NCI-H1436 treated with DMSO at 0.1 percent for 48 hours (cell line): ENCODE results near the gene C11orf98.
"Not testable (repeated sequence)": the region's sequence is repeated elsewhere in the genome, so short reads cannot be mapped to it uniquely, and the experiment has no call there.

ENCODE experiments used
- DNase-seq: peaks from one replicate; lab custom pipeline; 2025; lab: John Stamatoyannopoulos, UW

The C11orf98 gene

GRCh38 chr11:62665075-62665598 is at the start of gene C11orf98, which contains the start of gene CSKMT:
TSS of gene C11orf98 (minus strand) at chr11:62665210. CDS start at chr11:62665169, 41 bp downstream.
TSS of gene CSKMT (plus strand) at chr11:62665312. CDS start at chr11:62665880, 568 bp downstream.
- peak; percentile 57 for DNase-seq

GRCh38 chr11:62713343-62713742 is 48.3 kb upstream of the C11orf98 start:
- DNase-seq: no peak

DNA sequence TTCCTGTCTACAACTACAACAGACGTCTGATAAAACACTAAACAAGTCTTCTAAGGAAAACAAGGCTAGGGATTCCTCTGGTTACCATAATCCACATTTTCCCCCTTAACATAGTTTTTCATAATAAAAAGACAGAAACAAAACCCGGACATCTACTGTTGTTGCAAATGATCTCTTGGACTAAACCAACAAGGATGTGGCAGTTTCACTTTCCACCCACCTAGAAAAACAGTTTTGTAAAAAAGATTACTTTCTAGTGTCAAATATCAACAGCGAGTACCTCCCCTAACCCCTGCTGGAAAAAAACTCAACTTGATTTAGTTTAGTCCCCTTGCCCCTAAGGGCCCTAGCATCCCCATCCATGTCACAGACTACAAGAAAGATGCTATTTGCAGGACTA is 47.9 kb upstream of the C11orf98 start:
- DNase-seq: no peak

- DNase-seq: no peak
Observed at GRCh38 chr11:62712276-62712812, 47.3 kb upstream of the C11orf98 start.

DNA sequence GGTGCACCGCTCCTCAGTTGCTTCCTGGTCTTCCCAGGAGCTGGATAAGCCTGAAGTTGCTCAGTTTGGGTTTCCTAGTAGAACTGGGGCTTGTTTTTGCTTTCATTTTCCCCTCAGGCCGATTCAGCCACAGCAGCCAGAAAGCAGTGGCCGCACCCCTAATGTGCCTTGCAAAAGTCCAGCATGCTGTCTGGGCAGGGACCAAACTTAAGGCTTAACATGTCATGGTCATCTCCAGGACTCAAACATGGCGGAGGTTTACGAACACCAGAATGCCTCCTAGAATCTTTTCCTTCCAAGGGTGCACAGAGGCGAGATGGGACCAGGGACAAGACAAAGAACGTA is 45.0 kb upstream of the C11orf98 start:
- no peak for DNase-seq

- DNase-seq: peak; percentile 95
Observed at GRCh38 chr11:62709247-62710000, 44.4 kb upstream of the C11orf98 start.

DNA sequence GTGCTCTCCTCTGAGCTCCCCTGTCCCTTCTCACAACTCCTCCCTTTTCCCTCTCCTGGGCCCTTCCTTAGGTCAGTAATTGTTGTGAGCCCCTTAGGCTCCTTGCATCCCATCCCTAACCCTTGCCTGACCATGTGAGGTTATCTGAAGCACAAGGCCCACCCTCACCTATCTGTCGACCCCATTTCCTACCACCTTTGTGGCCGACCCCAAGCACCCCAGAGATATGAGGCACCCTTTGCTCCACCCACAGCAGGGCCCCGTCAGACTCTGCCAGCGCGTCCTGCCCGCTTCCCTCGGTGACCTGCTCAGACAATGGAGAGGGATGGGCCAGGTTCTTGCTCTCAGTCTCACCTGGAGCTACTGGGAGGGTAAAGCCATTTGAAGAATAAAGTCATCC is 43.8 kb upstream of the C11orf98 start:
- no peak for DNase-seq

DNA sequence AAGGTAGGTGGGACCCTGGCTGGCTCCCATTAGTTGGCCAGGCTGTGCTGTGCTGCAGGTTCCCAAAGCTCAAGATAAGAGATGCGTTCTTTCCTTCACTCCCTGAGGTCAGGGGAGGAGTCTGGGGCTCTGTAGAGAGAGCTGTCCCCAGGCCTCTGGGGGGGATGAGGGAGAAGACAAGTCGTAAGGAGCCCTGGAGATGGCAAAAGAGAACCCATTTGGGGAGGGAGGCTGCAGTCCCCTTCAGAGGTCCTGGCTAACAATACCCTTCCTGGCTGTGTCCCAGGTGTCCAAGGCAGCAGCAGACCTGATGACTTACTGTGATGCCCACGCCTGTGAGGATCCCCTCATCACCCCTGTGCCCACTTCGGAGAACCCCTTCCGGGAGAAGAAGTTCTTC is 43.4 kb upstream of the C11orf98 start:
- DNase-seq: no peak

DNA sequence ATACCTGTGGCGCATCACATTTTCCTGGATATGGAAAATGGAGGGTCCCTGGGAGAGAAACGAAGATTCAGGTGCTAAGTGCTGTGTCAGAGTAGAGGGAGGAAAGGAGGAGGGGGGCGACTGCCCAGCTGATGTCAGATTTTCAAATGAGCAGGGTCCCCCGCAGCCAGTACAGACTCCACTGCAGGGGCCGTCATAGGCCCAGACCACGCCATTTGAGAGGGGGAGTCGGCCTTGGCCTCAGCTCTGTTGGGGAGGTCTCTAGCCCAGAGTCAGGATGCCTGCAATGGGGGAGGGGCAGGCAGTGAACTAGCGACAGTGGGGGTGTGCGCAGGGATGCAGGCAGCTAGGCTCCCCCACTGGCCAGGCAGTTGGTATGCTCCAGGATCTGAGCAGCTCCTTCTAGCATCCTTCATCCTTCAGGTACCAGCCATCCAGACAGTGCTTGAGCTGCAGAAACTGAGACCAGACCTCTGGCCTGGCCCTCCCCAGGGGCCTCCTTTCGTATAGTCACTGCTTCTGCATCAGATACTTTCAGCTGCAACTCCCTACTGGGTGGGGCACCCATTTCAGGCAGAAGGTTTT is 42.4 kb upstream of the C11orf98 start, which contains the start of the genes BSCL2 and GNG3:
TSS of gene BSCL2 (minus strand) at position 148 of the 585 bp plus-strand sequence. CDS start 229 bp downstream, outside the sequence.
TSS of gene GNG3 (plus strand) at position 400 of the 585 bp plus-strand sequence. CDS start 620 bp downstream, outside the sequence.
- DNase-seq: no peak

- DNase-seq: no peak
Observed at GRCh38 chr11:62706850-62707247, 41.8 kb upstream of the C11orf98 start.

- DNase-seq: peak; percentile 76
Observed at GRCh38 chr11:62705880-62706849, 41.2 kb upstream of the C11orf98 start.

- no peak for DNase-seq
Observed at GRCh38 chr11:62705413-62705812, 40.4 kb upstream of the C11orf98 start.

DNA sequence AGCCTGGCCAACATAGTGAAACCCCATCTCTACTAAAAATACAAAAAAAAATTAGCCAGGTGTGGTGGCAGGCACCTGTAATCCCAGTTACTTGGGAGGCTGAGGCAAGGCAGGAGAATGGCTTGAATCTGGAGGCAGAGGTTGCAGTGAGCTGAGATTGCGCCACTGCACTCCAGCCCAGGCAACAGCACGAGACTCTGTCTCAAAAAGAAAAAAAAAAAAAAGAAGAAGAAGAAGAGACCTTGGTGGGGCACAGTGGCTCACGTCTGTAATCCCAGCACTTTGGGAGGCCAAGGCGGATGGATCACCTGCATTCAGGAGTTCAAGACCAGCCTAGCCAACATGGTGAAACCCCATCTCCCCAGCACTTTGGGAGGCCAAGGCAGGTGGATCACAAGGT is 38.9 kb upstream of the C11orf98 start:
- not testable (repeated sequence) for DNase-seq

- no peak for DNase-seq
Observed at GRCh38 chr11:62702246-62702645, 37.2 kb upstream of the C11orf98 start.

GRCh38 chr11:62694455-62695167 is 29.6 kb upstream of the C11orf98 start:
- DNase-seq: no peak

DNA sequence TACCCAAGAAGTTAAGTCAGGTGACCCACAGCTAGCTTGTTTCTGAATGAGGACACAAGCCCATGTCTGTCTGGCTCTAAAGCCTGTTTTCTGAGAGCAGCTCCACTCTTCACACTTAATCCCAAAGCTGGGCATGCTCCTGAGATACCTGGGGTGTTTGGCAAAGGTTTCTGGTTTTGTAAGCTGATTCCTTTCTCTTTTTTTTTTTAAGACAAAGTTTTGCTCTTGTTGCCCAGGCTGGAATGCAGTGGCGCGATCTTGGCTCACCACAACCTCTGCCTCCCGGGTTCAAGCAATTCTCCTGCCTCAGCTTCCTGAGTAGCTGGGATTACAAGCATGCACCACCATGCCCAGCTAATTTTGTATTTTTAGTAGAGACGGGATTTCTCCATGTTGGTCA is 28.6 kb upstream of the C11orf98 start:
- not testable (repeated sequence) for DNase-seq

- no peak for DNase-seq
Observed at GRCh38 chr11:62689421-62690183, 24.6 kb upstream of the C11orf98 start, which contains the start of gene LRRN4CL. TSS of gene LRRN4CL (minus strand) at chr11:62689530. CDS start at chr11:62688508, 1,022 bp downstream.

- no peak for DNase-seq
Observed at GRCh38 chr11:62688491-62688890, 23.5 kb upstream of the C11orf98 start.

DNA sequence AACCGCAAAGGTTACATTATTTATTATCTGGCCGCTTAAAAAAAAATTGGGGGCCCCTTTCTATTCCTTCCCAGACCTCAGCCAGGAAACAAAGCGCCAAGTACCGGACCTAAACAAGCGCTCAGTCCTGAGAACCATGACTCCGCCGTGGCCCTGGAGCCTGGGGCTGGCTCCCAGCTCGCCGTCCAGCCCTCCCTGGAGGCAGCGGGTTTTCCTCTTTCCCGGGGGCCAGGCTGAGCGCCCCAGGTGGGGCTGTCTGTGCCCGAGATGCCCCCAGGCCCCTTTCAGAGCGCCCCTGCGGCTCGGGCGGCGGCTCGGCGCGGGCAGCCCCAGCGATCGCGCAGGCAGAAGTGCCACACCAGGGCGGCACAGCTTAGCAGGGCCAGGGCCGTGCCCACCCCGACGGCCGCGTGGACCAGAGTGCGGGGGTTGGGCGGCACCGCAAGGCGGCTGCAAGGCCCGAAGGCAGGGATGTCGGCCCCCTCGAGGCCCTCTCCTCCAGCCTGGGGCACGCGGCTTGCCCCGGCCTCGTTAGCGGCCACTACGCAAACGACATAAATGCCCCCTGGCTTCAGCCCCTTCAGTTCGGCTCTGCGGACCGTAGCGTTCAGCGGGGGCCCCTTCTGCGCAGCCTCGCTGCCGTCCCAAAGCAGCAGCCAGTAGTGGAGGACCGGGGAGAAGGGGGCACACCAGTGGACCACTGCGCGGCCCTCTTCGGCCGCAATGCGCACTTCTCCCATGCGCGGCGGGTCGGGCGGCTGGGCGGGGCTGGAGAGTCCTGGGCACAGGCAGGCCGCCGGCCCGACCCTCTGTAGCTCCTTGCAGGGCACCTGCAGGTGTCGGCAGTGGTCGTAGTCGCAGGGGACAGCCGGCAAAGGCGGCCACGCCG is 22.7 kb upstream of the C11orf98 start:
- no peak for DNase-seq
